ENCODE data around the gene SEC23B.
"Not testable (repeated sequence)": the region's sequence is repeated elsewhere in the genome, so short reads cannot be mapped to it uniquely, and the experiment has no call there.

Gene SEC23B

DNA sequence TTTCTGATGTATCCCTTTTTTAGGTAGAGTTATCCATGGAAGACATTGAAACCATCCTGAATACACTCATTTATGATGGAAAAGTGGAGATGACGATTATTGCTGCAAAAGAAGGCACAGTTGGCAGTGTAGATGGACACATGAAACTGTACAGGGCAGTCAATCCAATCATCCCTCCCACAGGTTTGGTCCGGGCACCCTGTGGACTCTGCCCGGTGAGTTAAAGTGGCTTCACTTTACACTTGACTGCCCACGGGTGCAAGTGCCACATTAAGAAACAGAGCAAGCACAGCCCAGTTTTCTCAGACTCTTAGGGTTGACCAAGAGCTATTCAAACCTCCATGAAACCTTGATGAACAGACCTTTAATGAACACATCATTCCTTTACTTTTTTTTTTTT is 26.1 kb upstream of the SEC23B start:
- H3K4me3 ChIP-seq (ENCODE audit: low read length): no peak overlapping the region
- TF ChIP-seq CTCF (IDR thresholded peaks at IDR 0.05; ENCODE audit: insufficient read depth, low read depth, low read length, missing control alignments): no peak
- DNase-seq (ENCODE audit: low read depth): no peak

- H3K4me3 ChIP-seq (ENCODE audit: low read length): no peak overlapping the region
- no peak for DNase-seq (ENCODE audit: low read depth)
- TF ChIP-seq CTCF (IDR thresholded peaks at IDR 0.05; ENCODE audit: insufficient read depth, low read depth, low read length, missing control alignments): no peak
These were observed 19.4 kb upstream of the SEC23B start for GRCh38 chr20:18488301-18488700.

- peak; percentile 42 for DNase-seq (ENCODE audit: low read depth)
- no peak for TF ChIP-seq CTCF (IDR thresholded peaks at IDR 0.05; ENCODE audit: insufficient read depth, low read depth, low read length, missing control alignments)
- H3K4me3 ChIP-seq (ENCODE audit: low read length): peak overlapping the region; percentile 95
These were observed 11.7 kb upstream of the SEC23B start for GRCh38 chr20:18496042-18496441.

GRCh38 chr20:18496740-18497592 is 10.8 kb upstream of the SEC23B start, which contains the start of gene RBBP9:
Gene RBBP9 (minus strand): TSS chr20:18497225. CDS start chr20:18497167, 58 bp downstream.
- peak; percentile 85 for DNase-seq (ENCODE audit: low read depth)
- TF ChIP-seq CTCF (IDR thresholded peaks at IDR 0.05; ENCODE audit: insufficient read depth, low read depth, low read length, missing control alignments): no peak
- peak within 1 kb of the TSS; percentile 95 for H3K4me3 ChIP-seq (ENCODE audit: low read length)

- no peak for DNase-seq (ENCODE audit: low read depth)
- no peak for TF ChIP-seq CTCF (IDR thresholded peaks at IDR 0.05; ENCODE audit: insufficient read depth, low read depth, low read length, missing control alignments)
- H3K4me3 ChIP-seq (ENCODE audit: low read length): no peak overlapping the region
These were observed 10.1 kb upstream of the SEC23B start for GRCh38 chr20:18497603-18498002.

DNA sequence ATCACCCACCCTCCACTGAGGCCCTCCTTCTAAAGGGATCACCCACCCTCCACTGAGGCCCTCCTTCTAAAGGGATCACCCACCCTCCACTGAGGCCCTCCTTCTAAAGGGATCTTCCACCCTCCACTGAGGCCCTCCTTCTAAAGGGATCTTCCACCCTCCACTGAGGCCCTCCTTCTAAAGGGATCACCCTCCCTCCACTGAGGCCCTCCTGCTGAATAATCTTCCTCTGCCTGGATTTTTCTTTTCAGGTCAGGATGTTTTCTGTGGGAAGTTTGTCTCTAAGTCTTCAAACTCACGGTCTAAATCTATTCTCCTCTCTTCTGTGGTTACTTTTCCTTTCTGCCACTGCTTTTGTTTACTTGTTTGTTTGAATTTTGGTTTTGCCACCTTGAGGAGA is 6.1 kb upstream of the SEC23B start:
- not testable (repeated sequence) for DNase-seq (ENCODE audit: low read depth); H3K4me3 ChIP-seq (ENCODE audit: low read length)

DNA sequence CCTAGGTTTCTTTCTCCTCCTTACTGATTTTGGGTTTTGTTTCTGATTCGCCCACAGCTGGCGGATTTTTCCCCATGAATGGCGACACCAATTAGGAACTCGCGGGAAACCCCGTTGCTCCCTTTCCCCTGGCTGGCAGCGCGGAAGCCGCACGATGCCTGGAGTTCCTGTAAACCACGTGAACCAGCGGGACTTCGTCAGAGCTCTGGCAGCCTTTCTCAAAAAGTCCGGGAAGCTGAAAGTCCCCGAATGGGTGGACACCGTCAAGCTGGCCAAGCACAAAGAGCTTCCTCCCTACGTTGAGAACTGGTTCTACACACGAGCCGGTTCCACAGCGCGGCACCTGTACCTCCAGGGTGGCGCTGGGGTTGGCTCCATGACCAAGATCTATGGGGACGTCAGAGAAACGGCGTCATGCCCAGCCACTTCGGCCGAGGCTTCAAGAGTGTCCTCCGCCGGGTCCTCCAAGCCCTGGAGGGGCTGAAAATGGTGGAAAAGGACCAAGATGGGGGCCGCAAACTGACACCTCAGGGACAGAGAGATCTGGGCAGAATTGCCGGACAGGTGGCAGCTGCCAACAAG is 3.2 kb upstream of the SEC23B start:
- no peak overlapping the region for H3K4me3 ChIP-seq (ENCODE audit: low read length)
- TF ChIP-seq CTCF (IDR thresholded peaks at IDR 0.05; ENCODE audit: insufficient read depth, low read depth, low read length, missing control alignments): no peak
- no peak for DNase-seq (ENCODE audit: low read depth)
